GM18517 (cell line): ENCODE data around the gene NANOS3.
"Not testable (repeated sequence)": the region's sequence is repeated elsewhere in the genome, so short reads cannot be mapped to it uniquely, and the experiment has no call there.

Experiments
- ATAC-seq: cut with Tn5 transposase; IDR thresholded peaks from one replicate; pipeline ENCODE4 v1.9.1; 2021; ENCODE audit warnings: mild to moderate bottlenecking, moderate library complexity; ENCODE audit not compliant: unreplicated experiment

Gene NANOS3

GRCh38 chr19:13843104-13843921 lies 33.6 kb upstream of the NANOS3 start:
- ATAC-seq: no peak

DNA sequence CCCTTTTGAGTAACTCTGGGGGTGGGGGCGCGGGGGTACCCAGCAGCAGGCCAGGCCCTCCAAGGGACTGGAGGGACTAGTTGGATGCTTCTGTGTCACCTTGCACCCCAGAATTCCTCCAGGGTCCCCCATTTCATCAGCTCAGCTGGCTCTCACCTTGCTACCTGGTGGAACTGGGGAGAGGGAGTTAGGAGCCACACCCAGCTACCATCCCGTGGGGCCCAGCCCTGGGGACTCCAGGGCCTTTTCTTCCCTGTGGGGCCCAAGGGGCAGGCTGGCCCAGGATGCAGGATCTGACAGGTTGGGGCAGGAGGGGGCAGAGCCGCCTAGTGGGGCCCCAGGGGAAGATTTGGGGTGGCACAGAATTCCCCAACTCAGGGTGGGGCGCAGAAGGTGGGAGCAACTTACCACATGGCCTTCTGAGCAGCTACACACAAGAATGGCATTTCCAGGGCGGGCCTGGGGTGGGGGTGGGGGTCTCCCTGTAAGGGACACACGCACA lies 32.8 kb upstream of the NANOS3 start:
- ATAC-seq: no peak

DNA sequence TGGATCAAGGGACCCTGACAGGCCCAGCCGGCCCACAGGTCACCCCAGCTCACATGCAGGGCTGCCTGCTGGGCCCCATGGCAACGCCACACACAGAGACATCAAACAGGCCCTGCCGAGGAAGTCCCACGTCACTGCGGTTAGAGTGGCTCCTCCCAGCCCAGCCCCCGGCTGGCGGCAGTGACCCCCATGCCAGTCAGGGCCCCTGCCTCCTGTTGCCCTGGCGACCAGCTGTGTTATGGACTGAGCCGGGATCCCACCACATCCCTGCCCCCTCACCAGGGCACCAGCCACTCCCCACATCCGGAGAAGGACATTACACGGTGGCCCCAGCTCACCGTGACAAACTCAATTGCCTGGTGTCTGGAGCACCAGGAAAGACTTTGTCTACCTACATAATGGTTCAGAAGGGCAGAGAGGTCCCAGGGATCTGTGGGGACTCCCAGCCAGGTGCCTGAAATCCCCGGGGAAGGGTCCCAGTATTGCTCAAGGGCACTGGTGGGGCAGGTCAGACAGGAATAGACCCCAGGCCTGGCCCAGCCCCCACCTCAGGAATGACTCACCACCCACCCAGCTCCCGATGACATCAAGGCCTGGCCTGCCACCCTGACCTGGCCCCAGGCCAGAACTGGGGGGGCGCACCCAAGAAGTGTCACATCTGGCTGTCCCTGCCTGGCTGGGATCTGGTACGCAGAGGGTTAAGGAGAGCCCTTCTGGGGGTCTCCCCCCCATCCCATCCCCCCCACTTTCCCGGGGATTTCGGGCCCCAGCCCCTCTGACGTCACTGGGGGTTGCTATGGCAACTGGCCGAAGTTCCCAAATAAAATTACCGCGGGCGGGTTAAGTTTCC lies 30.2 kb upstream of the NANOS3 start:
- peak; percentile 57 for ATAC-seq

DNA sequence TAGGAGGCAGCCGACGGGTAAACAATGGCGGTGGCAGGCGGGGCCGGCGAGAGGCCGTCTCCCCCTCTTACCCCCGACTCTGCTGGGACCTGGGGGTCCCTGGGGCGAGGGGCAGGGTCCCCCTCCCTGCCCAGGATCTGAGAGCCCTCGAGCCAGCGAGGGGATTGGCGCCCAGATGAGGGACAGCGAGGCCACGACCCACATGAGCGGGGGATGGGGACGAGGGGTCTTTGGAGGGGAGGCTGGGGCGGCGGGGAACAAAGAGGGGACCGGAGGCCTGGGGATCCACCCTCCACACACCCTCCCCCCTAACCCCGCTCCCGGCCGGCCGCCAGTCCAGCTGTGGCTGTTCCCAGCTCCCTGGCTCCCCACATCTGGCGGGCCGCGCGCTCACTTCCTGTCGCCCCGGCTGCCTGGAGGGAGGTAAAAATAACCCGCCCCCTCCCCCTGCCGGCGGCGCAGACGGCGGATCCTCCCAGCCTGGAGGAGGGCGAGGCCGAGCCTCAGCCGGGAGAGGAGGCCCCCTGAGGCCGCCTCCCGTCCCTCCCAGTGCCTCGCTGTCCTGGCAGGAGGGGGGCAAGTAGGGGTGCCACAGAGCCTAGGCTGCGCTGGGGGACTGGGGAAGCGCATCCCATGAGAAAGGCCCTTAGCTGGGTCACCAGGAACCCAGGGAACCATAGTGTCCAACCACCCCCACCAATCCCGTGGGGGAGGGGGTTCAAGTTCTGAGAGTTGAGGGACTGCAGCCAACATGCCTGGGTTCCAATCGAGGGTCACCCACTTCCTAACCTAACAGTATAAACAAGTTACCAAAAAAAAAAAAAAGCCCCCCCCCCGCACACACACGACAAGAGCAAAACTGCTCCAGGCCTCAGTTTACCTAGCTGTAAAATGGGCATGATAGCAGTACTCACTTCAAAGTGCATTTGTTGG lies 29.3 kb upstream of the NANOS3 start:
- ATAC-seq: peak; percentile 2

DNA sequence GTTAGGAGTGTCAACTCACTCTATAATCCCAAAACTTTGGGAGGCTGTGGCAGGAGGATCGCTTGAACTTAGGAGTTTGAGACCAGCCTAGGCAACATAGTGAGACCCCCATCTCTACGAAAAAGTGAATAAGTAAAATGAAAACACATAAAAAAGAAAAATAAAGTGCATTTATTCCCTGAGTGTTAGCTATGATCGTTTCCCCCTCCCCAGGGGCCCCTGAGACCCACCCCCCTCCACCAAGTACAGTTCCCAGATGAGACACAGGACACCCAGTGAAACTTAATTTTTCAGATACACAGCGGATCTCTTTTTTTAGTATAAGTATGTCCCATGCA lies 28.6 kb upstream of the NANOS3 start:
- ATAC-seq: no peak

DNA sequence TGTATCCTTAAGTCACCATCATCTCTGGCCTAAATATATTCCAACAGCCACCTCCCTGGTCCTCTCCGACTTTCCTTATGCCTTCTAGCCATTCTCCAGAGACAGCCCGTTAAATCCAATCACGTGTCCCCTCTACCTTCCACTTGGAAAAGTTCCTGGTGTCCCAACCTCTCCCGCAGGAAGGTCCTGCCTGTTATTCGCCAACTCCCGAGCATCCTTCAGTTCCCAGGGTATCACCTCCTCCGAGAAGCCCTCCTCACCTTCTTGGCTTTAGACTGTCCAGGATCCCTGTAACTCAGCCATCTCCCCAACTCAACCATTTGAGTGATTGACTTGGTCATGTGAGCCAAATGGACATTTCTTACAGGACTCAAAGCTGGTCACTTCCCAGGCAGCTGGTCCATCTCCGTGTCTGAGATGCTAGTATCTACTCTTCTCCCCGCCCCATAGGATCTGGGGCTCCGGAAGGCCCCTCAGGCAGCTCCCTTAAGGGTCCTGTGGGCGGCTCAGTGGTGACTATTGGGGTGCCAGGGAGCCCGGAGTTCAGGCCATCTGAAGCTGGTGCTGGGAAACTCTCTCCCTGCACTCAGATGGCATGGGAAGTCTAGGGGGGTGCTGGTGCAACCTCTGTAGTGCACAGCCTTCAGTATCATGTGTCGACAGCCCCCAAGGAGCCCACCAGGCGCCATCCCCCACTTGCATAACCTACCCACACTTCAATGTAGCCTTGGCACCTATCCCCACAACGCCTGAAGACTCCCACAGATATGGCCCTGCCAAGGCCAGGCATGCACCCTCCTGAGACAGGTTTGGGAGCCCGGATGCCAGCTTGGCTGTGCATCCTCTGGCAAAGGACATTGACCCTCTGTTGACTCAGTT lies 27.9 kb upstream of the NANOS3 start:
- ATAC-seq: no peak

GRCh38 chr19:13849991-13850909 lies 26.7 kb upstream of the NANOS3 start:
- no peak for ATAC-seq

DNA sequence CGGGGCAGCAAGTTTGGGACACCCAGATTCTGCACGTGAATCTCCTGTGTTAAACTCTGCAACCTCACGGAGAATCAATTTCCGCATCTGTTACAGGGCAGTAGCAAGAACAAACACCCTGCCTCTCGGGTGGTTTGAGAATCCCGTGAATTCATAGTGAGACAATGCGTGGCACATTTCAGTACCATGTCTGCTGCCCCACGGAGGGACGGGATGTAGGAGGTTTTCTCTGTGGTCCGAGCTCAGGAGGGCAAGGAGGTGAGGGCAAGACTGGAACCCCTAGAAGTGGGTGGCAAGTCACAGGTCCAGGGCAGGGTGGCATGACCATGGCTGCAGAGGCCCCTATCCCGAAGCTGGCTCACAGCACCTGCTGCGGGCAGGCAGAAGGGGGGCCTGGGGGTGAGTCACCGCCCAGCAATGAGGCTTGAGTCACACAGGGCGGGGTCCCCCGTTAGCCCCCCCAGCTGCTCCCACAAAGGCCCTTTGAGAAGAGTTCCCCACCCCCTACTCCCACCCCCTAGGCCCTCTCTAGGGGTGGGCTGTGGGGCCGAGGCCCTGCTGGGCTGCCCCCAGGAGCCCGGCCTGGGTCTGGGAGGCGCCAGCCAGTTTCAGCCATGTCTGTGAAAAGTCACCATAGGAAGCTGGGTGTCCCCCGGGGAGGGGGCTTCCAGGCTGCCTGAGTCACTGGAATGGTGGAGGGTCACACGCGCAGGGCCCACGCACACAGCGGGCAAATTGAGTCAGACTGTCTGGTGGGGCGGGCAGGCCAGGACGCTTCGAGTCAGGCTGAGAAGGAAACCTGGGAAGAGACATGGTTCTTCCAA lies 25.8 kb upstream of the NANOS3 start:
- ATAC-seq: no peak

DNA sequence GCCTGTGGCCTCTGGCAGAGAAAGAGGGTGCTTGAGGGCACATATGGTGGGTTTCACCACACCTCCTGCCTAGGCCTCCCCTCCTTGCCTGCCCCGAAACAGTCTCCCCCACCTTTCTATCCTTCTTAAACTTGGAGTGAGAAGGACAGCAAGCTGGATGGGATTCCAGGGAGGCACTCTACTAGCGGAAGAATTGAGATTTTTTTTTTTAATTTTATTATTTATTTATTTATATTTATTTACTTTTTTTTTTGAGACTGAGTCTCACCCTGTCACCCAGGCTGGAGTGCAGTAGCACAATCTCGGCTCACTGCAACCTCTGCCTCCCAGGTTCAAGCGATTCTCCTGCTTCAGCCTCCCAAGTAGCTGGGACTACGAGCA lies 25.2 kb upstream of the NANOS3 start:
- ATAC-seq: not testable (repeated sequence)

GRCh38 chr19:13852171-13852707 lies 24.7 kb upstream of the NANOS3 start:
- ATAC-seq: not testable (repeated sequence)

- ATAC-seq: no peak
These were observed 20.4 kb upstream of the NANOS3 start for GRCh38 chr19:13856497-13856896.

GRCh38 chr19:13859361-13859880 lies 17.5 kb upstream of the NANOS3 start:
- no peak for ATAC-seq

DNA sequence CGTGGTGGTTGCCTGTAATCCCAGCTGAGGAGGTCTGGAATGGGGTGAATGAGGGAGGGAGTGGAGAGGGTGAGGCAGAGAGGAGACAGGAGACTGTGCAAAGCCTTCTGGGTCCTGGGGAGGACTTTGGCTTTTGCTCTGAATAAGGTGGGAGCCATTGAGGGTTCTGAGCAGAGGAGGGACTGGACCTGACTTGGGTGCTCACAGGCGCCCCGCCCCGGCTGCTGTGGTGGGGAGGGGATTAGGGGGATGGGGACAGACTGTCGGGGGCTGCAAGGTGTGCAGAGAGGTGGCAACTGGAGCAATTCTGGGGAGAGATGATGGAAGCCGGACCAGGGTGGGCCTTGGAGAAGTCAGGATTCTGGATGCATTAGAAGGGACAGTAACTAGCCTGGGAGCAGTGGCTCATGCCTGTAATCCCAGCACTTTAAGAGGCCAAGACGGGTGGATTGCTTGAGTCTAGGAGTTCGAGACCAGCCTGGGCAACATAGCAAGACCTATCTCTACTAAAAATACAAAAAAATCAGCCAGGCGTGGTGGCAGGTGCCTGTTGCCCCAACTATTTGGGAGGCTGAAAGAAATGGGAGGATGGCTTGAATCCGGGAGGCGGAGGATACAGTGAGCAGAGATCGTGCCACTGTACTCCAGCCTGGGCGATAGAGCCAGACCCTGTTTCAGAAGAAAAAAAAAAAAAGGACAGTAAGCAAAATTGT lies 16.1 kb upstream of the NANOS3 start:
- ATAC-seq: no peak

DNA sequence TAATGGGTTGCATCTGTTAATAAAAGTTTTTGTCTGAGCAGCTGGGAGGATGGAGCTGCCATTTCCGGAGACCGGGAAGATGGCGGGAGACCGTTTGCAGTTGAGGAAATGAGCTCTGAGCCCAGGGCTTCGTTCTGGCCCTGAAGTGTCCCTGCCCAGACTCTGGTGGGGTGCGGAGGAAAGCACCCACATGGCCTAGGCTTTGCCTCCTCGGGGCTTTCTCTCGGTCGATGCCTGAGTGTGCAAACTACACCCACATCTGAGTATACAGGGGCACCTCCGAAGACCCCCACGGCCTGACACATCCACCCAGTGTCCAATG lies 15.6 kb upstream of the NANOS3 start:
- ATAC-seq: no peak

DNA sequence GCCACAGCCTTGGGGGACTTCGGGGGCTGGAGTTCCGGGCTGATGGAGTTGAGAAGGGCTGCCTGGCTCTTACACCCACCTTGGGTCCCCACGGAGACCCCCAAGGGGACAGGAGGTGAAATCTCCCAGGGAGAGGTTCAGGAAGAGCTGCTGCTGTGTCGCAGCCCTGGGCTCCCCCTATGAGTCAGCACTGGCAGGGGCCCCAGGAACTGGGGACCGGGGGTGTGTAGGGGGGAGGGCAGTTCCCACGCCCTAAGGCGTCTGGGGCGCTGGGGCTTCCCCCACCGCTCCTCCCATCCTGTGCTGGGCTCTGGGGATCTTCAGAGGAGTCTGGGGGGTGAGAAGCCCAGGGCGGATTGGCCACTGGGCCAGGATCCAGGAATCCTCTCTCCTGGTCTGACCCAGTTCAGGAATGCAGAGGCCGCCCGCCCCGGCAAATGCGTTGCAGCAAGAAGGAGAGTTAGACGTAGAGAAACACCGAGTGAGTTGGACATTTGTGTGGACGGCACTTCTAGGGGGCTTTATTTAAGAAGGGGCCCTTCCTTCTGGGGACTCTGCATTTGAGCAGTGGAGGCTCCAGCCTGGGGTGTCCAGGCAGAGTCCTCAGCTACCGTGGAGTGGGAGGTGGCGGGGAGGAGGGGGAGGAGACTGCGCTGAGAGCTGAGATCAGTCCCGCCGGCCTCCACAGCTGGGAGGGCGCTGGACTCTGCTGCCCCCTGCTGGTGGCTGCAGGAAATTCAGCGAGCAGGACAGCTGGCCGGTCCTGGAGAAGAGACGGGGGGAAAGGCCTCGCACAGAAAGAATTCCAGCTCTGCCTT lies 15.0 kb upstream of the NANOS3 start:
- no peak for ATAC-seq

DNA sequence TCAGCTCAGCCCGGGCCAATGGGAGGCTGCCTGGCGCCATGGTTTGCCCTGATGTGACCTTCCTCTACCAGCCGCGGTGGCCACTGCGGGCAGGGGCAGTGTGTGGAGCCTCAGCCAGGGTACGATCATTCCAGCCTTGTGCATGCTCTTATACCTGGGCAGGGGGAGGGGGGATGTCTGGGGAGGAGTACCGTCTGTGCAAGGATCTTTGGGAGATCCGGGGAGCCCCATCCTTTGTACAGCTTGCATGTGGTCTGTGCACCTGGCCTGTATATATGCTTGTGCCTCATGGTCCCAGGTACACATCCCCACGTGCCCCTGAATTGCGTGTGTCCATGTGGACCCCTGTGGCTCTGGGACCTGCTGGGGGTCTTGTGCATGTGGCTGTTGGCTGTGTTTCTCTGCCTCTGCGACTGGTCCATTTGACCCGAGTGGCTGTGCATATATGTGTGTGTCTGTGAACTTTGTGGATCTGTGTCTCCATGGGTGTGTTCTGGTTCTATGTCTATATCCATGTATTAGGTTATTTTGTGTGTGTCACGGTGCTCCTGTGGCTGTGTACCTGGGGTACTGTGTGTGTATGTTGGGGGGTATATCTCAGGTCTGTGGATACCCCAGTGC lies 12.8 kb upstream of the NANOS3 start:
- ATAC-seq: no peak
